Muscle of leg (tissue), 16 donors: Measurements from ENCODE around the gene PRRT1B. TPM values are rescaled to one million over a fixed set of nuclear protein-coding genes. Genes with fewer than 3 reads are reported as not detected.

Experiments used
- DNase-seq: peaks from one replicate; pipeline ENCODE4 v3.0.0; 2013
- H3K27ac ChIP-seq: one replicate; pipeline ENCODE4 v1.5.1; 2013; ENCODE audit warnings: mild to moderate bottlenecking, low read length, control low read depth
- H3K27me3 ChIP-seq: one replicate; pipeline ENCODE4 v1.6.1; 2013; ENCODE audit warnings: low read length; ENCODE audit not compliant: control insufficient read depth, insufficient read depth
- H3K36me3 ChIP-seq: one replicate; pipeline ENCODE4 v1.6.1; 2013; ENCODE audit warnings: low read length; ENCODE audit not compliant: control insufficient read depth, insufficient read depth
- H3K4me1 ChIP-seq: one replicate; pipeline ENCODE4 v1.6.1; 2013; ENCODE audit warnings: low read length; ENCODE audit not compliant: control insufficient read depth, insufficient read depth
- H3K4me3 ChIP-seq: one replicate; pipeline ENCODE4 v1.5.1; 2013; ENCODE audit warnings: low read length, control low read depth
- H3K9me3 ChIP-seq: replicated peaks from 2 replicates; pipeline ENCODE4 v1.6.1; 2013; ENCODE audit warnings: low read depth, low read length; ENCODE audit not compliant: control insufficient read depth
- WGBS: methylation state at CpG from one replicate; pipeline ENCODE4 v1.1.5; 2013; ENCODE audit warnings: missing lambda C conversion rate; ENCODE audit not compliant: insufficient coverage; 5-methylcytosine and 5-hydroxymethylcytosine counted together
- long read RNA-seq, 11 donors: transcript quantifications; one replicate each; lab custom pipeline, GENCODE V29; 2026
- polyA plus RNA-seq, 8 donors: library from polyadenylated mRNA; unstranded; fragments of 120-200 nt; gene quantifications; one replicate each; pipeline versions ENCODE4 v1.2.1 to v1.2.3, GENCODE V29; 2013; ENCODE audit warnings: inconsistent platforms in 1 of 8, low replicate concordance in 1 of 8; ENCODE audit not compliant: insufficient read length in 8 of 8, insufficient read depth in 1 of 8
- total RNA-seq: library from RNA; stranded (reverse); fragments of 120-200 nt; gene quantifications from one replicate; pipeline ENCODE4 v1.2.4, GENCODE V29; 2013

PRRT1B gene
- total RNA-seq (not detected), polyA plus RNA-seq (under 1 TPM in 1 of 8 donors, not detected in 7; 0.57 TPM)
- long read RNA-seq, donor 1 = 0 reads
- long read RNA-seq, donor 2 = 0 reads
- long read RNA-seq, donor 3 = 0 reads
- long read RNA-seq, donor 4 = 0 reads
- long read RNA-seq, donor 5 = 0 reads
- long read RNA-seq, donor 6 = 0 reads
- long read RNA-seq, donor 7, partial matches to known transcripts = 10 of 10 reads
- long read RNA-seq, donor 7, other reads (novel, unspliced or antisense) = 0 of 10 reads
- long read RNA-seq, donor 8 = 0 reads
- long read RNA-seq, donor 9 = 0 reads
- long read RNA-seq, donor 10 = 0 reads
- long read RNA-seq, donor 11 = 0 reads

- Histone ChIP-seq H3K9me3 (peaks cover 20% of the 10 kb centered on the region), H3K27ac (no peak within 1 kb of the TSS), H3K27me3 (peaks cover 57% of the 10 kb centered on the region), H3K36me3 (no peaks in the 10 kb centered on the region), H3K4me1 (peaks cover 17% of the 10 kb centered on the region), H3K4me3 (no peak within 1 kb of the TSS)
- 12% methylated on average over 42 of the region's 50 CpGs for WGBS
- no peak for DNase-seq
Measured at GRCh38 chr9:131545003-131545785, at the start of gene PRRT1B. PRRT1B (plus strand) TSS chr9:131545523; CDS start chr9:131545616, 93 bp downstream.

GRCh38 chr9:131495785-131496184 lies 49.5 kb upstream of the PRRT1B start:
- Histone ChIP-seq H3K4me1 (no peaks in the 10 kb centered on the region), H3K4me3 (no peak overlapping the region), H3K9me3 (no peaks in the 10 kb centered on the region), H3K27ac (no peak overlapping the region), H3K27me3 (no peaks in the 10 kb centered on the region), H3K36me3 (peaks cover 96% of the 10 kb centered on the region)
- DNase-seq = no peak
- 86% methylated on average over 22 of the region's 22 CpGs for WGBS

GRCh38 chr9:131496844-131497405 lies 48.4 kb upstream of the PRRT1B start:
- Histone ChIP-seq H3K27me3 (no peaks in the 10 kb centered on the region), H3K9me3 (no peaks in the 10 kb centered on the region), H3K36me3 (peaks cover 89% of the 10 kb centered on the region), H3K4me3 (no peak overlapping the region), H3K4me1 (no peaks in the 10 kb centered on the region), H3K27ac (no peak overlapping the region)
- DNase-seq = no peak
- 73% methylated on average over 6 of the region's 10 CpGs for WGBS

GRCh38 chr9:131499254-131499767 lies 46.0 kb upstream of the PRRT1B start:
- WGBS = 83% methylated on average over 7 of the region's 7 CpGs
- no peak for DNase-seq
- Histone ChIP-seq H3K27ac (no peak overlapping the region), H3K27me3 (peaks cover 2% of the 10 kb centered on the region), H3K4me3 (no peak overlapping the region), H3K36me3 (peaks cover 65% of the 10 kb centered on the region), H3K4me1 (peaks cover 11% of the 10 kb centered on the region), H3K9me3 (no peaks in the 10 kb centered on the region)

GRCh38 chr9:131500377-131500776 lies 44.9 kb upstream of the PRRT1B start:
- peaks cover 2% of the 10 kb centered on the region for H3K27me3 ChIP-seq
- WGBS = 84% methylated on average over 4 of the region's 12 CpGs
- H3K36me3 ChIP-seq = peaks cover 55% of the 10 kb centered on the region
- H3K9me3 ChIP-seq = no peaks in the 10 kb centered on the region
- H3K4me1 ChIP-seq = peaks cover 12% of the 10 kb centered on the region
- no peak for DNase-seq
- no peak overlapping the region for H3K27ac ChIP-seq
- no peak overlapping the region for H3K4me3 ChIP-seq

GRCh38 chr9:131500939-131501541 lies 44.3 kb upstream of the PRRT1B start:
- no peak for DNase-seq
- H3K27ac ChIP-seq = no peak overlapping the region
- H3K4me1 ChIP-seq = peaks cover 12% of the 10 kb centered on the region
- H3K4me3 ChIP-seq = no peak overlapping the region
- H3K9me3 ChIP-seq = no peaks in the 10 kb centered on the region
- peaks cover 2% of the 10 kb centered on the region for H3K27me3 ChIP-seq
- peaks cover 48% of the 10 kb centered on the region for H3K36me3 ChIP-seq
- WGBS = 77% methylated on average over 4 of the region's 5 CpGs

GRCh38 chr9:131502781-131503625 lies 42.3 kb upstream of the PRRT1B start, which contains the start of gene POMT1:
POMT1 (plus strand) TSS chr9:131502918; CDS start chr9:131504219, 1,301 bp downstream.
- Histone ChIP-seq H3K36me3 (peaks cover 39% of the 10 kb centered on the region), H3K27me3 (peaks cover 2% of the 10 kb centered on the region), H3K4me3 (peak within 1 kb of the TSS; percentile 89), H3K9me3 (no peaks in the 10 kb centered on the region), H3K27ac (peak within 1 kb of the TSS; percentile 71), H3K4me1 (peaks cover 12% of the 10 kb centered on the region)
- under 1% methylated on average over 82 of the region's 83 CpGs for WGBS
- peak; percentile 93 for DNase-seq

- peak overlapping the region; percentile 89 for H3K4me3 ChIP-seq
- DNase-seq = no peak
- peaks cover 2% of the 10 kb centered on the region for H3K27me3 ChIP-seq
- peaks cover 12% of the 10 kb centered on the region for H3K4me1 ChIP-seq
- no peaks in the 10 kb centered on the region for H3K9me3 ChIP-seq
- H3K36me3 ChIP-seq = peaks cover 33% of the 10 kb centered on the region
- H3K27ac ChIP-seq = no peak overlapping the region
- 19% methylated on average over 22 of the region's 32 CpGs for WGBS
Measured at GRCh38 chr9:131503626-131504465, 41.5 kb upstream of the PRRT1B start.
